Erythroblast (primary cell): ENCODE data around the gene LDLRAD4.

ENCODE experiments used
- DNase-seq, 2 experiments: peaks; one replicate each; lab custom pipeline; 2025; lab: John Stamatoyannopoulos, UW
- GATA1 ChIP-seq: IDR thresholded peaks from 2 replicates; pipeline ENCODE4 v1.6.1; 2011; ENCODE audit warnings: low read depth, mild to moderate bottlenecking, control low read depth, low read length, moderate library complexity
- POLR2A ChIP-seq: IDR thresholded peaks from 2 replicates; pipeline ENCODE4 v1.6.1; 2011; ENCODE audit warnings: mild to moderate bottlenecking, low read length

Gene LDLRAD4

GRCh38 chr18:13580991-13581390 is 362.4 kb downstream of the LDLRAD4 start:
- no peak for DNase-seq
- TF ChIP-seq POLR2A: no peak
- TF ChIP-seq GATA1: no peak

GRCh38 chr18:13581496-13582177 is 363.1 kb downstream of the LDLRAD4 start:
- DNase-seq: no peak
- TF ChIP-seq GATA1: no peak
- TF ChIP-seq POLR2A: no peak

- no peak for TF ChIP-seq POLR2A
- TF ChIP-seq GATA1: no peak
- DNase-seq: no peak
Measured at GRCh38 chr18:13582178-13582670, 363.7 kb downstream of the LDLRAD4 start.

- no peak for TF ChIP-seq GATA1
- no peak for TF ChIP-seq POLR2A
- no peak for DNase-seq
Measured at GRCh38 chr18:13583576-13584550, 365.3 kb downstream of the LDLRAD4 start.

- TF ChIP-seq POLR2A: no peak
- TF ChIP-seq GATA1: no peak
- DNase-seq: peak; percentile 68 to 90
Measured at GRCh38 chr18:13584825-13585224, 366.3 kb downstream of the LDLRAD4 start.

GRCh38 chr18:13585379-13586153 is 367.0 kb downstream of the LDLRAD4 start:
- no peak for DNase-seq
- TF ChIP-seq GATA1 (no peak), POLR2A (no peak)

- TF ChIP-seq POLR2A (no peak), GATA1 (no peak)
- no peak for DNase-seq
Measured at GRCh38 chr18:13587001-13587400, 368.4 kb downstream of the LDLRAD4 start.

- no peak for TF ChIP-seq GATA1
- no peak for TF ChIP-seq POLR2A
Measured at GRCh38 chr18:13587477-13587876, 368.9 kb downstream of the LDLRAD4 start.

GRCh38 chr18:13587937-13588336 is 369.4 kb downstream of the LDLRAD4 start:
- DNase-seq: no peak
- no peak for TF ChIP-seq GATA1
- TF ChIP-seq POLR2A: no peak

More at GRCh38 chr18:13587477-13587876, 368.9 kb downstream of the LDLRAD4 start:
- DNase-seq: no peak

- no peak for DNase-seq
- TF ChIP-seq POLR2A (no peak), GATA1 (no peak)
Measured at GRCh38 chr18:13589316-13589715, 370.8 kb downstream of the LDLRAD4 start.

- DNase-seq: no peak
- TF ChIP-seq GATA1 (no peak), POLR2A (no peak)
Measured at GRCh38 chr18:13589943-13590342, 371.4 kb downstream of the LDLRAD4 start.

GRCh38 chr18:13592246-13592645 is 373.7 kb downstream of the LDLRAD4 start:
- no peak for DNase-seq
- TF ChIP-seq GATA1: no peak
- TF ChIP-seq POLR2A: no peak

GRCh38 chr18:13594551-13594950 is 376.0 kb downstream of the LDLRAD4 start:
- TF ChIP-seq GATA1 (no peak), POLR2A (no peak)
- no peak for DNase-seq
